ENCODE results near the gene PLCB3. TPM values are rescaled to one million over a fixed set of nuclear protein-coding genes. Genes with fewer than 3 reads are reported as not detected.

The PLCB3 gene
- total and polyA plus RNA-seq, 10 of the 15 experiments (the other 5 are each of a cell fraction or from before 2014, with no cell fraction given), result 0.03 to 10.3 (median 3.3) TPM

DNA sequence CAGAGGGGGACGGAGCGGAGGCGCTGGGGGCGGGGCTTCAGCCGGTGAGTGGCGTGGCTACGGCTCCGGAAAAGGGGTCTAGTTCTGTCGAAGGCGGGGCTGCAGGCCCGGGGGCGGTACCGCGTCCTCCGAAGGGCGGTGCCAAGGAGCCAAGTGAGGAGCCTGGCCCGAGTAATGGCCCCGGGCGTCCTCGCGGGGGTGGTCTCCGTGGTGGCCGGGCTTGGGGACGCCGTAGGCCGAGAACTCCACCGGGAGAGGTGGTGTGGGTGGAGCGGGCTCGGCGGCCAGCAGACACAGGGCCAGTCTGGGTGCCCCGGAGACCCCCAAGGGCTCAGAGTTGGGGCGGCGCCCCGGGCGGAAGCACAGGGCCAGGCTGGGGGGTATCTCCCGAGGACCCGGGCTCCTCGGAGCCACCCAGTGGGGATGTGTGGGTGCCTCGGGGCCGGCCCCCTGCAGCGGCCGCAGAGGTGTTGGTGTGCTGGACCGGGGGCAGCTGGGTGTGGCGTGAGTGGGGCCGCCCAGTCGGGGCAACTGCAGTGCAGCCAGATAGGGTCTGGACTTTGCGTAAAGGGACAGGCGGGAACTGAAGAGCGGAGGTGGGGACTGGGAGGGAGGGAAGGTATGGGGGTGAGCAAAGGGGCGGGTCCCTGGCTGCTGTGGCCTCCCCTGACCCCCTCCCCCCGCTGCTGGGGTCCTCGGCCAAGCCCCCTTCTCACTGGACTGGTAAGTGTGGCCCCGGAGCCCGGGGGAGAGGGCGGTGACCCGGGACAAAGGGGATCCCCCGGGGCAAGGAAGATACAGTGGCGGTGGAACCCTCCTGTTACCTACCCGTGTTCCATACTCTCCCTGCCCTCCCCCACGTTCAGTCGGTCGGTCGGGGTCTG lies 9.6 kb upstream of the PLCB3 start (continued):
- TF ChIP-seq NR2F1 (conservative IDR thresholded peaks at IDR 0.05) (peak; percentile 44), GATAD2B (conservative IDR thresholded peaks at IDR 0.05; ENCODE audit: low read depth) (peak; percentile 91; the same call in 1 of the 2 replicates), POLR2AphosphoS2 (IDR thresholded peaks at IDR 0.05; ENCODE audit: low read depth, low read length) (0 out of 2 replicates have a peak, but pooled peaks have one; percentile 2), MEF2B (IDR thresholded peaks at IDR 0.05; ENCODE audit: partially characterized antibody, poor library complexity, severe bottlenecking) (no peak), ZSCAN29 (IDR thresholded peaks at IDR 0.05) (no peak), RUNX3 (IDR thresholded peaks at IDR 0.05; ENCODE audit: low read length) (no peak), RBBP5 (conservative IDR thresholded peaks at IDR 0.05) (no peak), HCFC1 (IDR thresholded peaks at IDR 0.05; ENCODE audit: low read length) (peak; percentile 25; the same call in 1 of the 2 replicates), IRF4 (IDR thresholded peaks at IDR 0.05; ENCODE audit: low read depth, low read length) (no peak), LARP7 (IDR thresholded peaks at IDR 0.05) (peak; percentile 90), HDGF (IDR thresholded peaks at IDR 0.05) (peak; percentile 9; the same call in 1 of the 2 replicates), SPI1 (IDR thresholded peaks at IDR 0.05; ENCODE audit: borderline replicate concordance, insufficient read depth, low read depth, low read length) (no peak), TAF1 (IDR thresholded peaks at IDR 0.05; ENCODE audit: borderline replicate concordance, low read depth, low read length) (peak; percentile 64; the same call in 1 of the 2 replicates), MTA2 (IDR thresholded peaks at IDR 0.05; ENCODE audit: low read depth) (no peak), NFXL1 (IDR thresholded peaks at IDR 0.05; ENCODE audit: borderline replicate concordance) (no peak), RELA (IDR thresholded peaks at IDR 0.05; ENCODE audit: borderline replicate concordance, partially characterized antibody) (no peak), YY1 (IDR thresholded peaks at IDR 0.05; ENCODE audit: low read depth, low read length) (peak; percentile 93), SREBF1 (IDR thresholded peaks at IDR 0.05; ENCODE audit: low read length) (no peak; the same call in 1 of the 2 replicates), RAD51 (IDR thresholded peaks at IDR 0.05) (no peak), ETV6 (conservative IDR thresholded peaks at IDR 0.05 in 1 of 2, IDR thresholded peaks at IDR 0.05 in 1 of 2; ENCODE audit: borderline replicate concordance in 1 of 2, low read depth in 1 of 2) (no peak), NFIC (IDR thresholded peaks at IDR 0.05; ENCODE audit: low read depth, low read length) (no peak), RAD21 (IDR thresholded peaks at IDR 0.05; ENCODE audit: insufficient read depth, low read depth, low read length) (no peak)
- TF ChIP-seq, protein P1, sequence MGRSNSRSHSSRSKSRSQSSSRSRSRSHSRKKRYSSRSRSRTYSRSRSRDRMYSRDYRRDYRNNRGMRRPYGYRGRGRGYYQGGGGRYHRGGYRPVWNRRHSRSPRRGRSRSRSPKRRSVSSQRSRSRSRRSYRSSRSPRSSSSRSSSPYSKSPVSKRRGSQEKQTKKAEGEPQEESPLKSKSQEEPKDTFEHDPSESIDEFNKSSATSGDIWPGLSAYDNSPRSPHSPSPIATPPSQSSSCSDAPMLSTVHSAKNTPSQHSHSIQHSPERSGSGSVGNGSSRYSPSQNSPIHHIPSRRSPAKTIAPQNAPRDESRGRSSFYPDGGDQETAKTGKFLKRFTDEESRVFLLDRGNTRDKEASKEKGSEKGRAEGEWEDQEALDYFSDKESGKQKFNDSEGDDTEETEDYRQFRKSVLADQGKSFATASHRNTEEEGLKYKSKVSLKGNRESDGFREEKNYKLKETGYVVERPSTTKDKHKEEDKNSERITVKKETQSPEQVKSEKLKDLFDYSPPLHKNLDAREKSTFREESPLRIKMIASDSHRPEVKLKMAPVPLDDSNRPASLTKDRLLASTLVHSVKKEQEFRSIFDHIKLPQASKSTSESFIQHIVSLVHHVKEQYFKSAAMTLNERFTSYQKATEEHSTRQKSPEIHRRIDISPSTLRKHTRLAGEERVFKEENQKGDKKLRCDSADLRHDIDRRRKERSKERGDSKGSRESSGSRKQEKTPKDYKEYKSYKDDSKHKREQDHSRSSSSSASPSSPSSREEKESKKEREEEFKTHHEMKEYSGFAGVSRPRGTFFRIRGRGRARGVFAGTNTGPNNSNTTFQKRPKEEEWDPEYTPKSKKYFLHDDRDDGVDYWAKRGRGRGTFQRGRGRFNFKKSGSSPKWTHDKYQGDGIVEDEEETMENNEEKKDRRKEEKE (IDR thresholded peaks at IDR 0.05), result no peak
- TF ChIP-seq, protein P2, sequence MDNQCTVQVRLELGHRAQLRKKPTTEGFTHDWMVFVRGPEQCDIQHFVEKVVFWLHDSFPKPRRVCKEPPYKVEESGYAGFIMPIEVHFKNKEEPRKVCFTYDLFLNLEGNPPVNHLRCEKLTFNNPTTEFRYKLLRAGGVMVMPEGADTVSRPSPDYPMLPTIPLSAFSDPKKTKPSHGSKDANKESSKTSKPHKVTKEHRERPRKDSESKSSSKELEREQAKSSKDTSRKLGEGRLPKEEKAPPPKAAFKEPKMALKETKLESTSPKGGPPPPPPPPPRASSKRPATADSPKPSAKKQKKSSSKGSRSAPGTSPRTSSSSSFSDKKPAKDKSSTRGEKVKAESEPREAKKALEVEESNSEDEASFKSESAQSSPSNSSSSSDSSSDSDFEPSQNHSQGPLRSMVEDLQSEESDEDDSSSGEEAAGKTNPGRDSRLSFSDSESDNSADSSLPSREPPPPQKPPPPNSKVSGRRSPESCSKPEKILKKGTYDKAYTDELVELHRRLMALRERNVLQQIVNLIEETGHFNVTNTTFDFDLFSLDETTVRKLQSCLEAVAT (IDR thresholded peaks at IDR 0.05), result no peak
- TF ChIP-seq, protein P3, sequence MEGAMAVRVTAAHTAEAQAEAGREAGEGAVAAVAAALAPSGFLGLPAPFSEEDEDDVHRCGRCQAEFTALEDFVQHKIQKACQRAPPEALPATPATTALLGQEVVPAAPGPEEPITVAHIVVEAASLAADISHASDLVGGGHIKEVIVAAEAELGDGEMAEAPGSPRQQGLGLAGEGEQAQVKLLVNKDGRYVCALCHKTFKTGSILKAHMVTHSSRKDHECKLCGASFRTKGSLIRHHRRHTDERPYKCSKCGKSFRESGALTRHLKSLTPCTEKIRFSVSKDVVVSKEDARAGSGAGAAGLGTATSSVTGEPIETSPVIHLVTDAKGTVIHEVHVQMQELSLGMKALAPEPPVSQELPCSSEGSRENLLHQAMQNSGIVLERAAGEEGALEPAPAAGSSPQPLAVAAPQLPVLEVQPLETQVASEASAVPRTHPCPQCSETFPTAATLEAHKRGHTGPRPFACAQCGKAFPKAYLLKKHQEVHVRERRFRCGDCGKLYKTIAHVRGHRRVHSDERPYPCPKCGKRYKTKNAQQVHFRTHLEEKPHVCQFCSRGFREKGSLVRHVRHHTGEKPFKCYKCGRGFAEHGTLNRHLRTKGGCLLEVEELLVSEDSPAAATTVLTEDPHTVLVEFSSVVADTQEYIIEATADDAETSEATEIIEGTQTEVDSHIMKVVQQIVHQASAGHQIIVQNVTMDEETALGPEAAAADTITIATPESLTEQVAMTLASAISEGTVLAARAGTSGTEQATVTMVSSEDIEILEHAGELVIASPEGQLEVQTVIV (IDR thresholded peaks at IDR 0.05; ENCODE audit: borderline replicate concordance, partially characterized antibody), result no peak
